Tibial artery (tissue), 4 donors: ENCODE data around the gene PRH2.

Experiments used
- DNase-seq, 2 donors: peaks; one replicate each; pipeline ENCODE4 v3.0.0-alpha.2; 2019
- H3K27ac ChIP-seq, 2 donors: fragments of 200-600 bp; sonication (generic) in 1 of 2; 1 replicate in 1 of 2; 2 replicates in 1 of 2; pipeline ENCODE4 v1.5.1; 2018 to 2019; ENCODE audit warnings: mild to moderate bottlenecking in 1 of 2
- H3K27me3 ChIP-seq, 2 donors: fragments of 200-600 bp; sonication (generic) in 1 of 2; one replicate each; pipeline versions ENCODE4 v1.5.1 to v1.6.0; 2016 to 2019
- H3K36me3 ChIP-seq, 3 donors: fragments of 200-600 bp; sonication (generic) in 2 of 3; one replicate each; pipeline ENCODE4 v1.5.1; 2016 to 2019; ENCODE audit warnings: mild to moderate bottlenecking in 2 of 3
- H3K4me1 ChIP-seq, 4 donors: fragments of 200-600 bp; sonication (generic) in 2 of 4; 1 replicate in 3 of 4; 2 replicates in 1 of 4; pipeline ENCODE4 v1.5.1; 2016 to 2019
- H3K4me3 ChIP-seq, 2 donors: fragments of 200-600 bp; sonication (generic) in 1 of 2; 1 replicate in 1 of 2; 2 replicates in 1 of 2; pipeline ENCODE4 v1.5.1; 2018 to 2019; ENCODE audit warnings: mild to moderate bottlenecking in 2 of 2
- H3K9me3 ChIP-seq, 3 donors: fragments of 200-600 bp; sonication (generic) in 1 of 3; one replicate each; pipeline ENCODE4 v1.5.1; 2016 to 2019
- CTCF ChIP-seq, 2 experiments: fragments of 200-600 bp in 1 of 2; fragments of 450-650 bp in 1 of 2; IDR thresholded peaks; one replicate each; pipeline ENCODE4 v1.5.1; 2017 to 2019; ENCODE audit warnings: antibody characterized with exemption in 2 of 2, mild to moderate bottlenecking in 1 of 2, moderate library complexity in 1 of 2
- intact Hi-C: fragments of 100-400 bp; cut with DNase I; formaldehyde crosslinking; loops from one replicate; pipeline ENCODE4 v1.15.0; 2023; ENCODE audit warnings: low total_unique reads

Gene PRH2

GRCh38 chr12:10900530-10900929 is 28.5 kb upstream of the PRH2 start:
- no peak overlapping the region for H3K27ac ChIP-seq
- intact Hi-C loops = no loop called here
- peaks cover 0 to 16% (median 4%) of the 10 kb centered on the region in 3 donors for H3K36me3 ChIP-seq
- no peaks in the 10 kb centered on the region for H3K4me1 ChIP-seq
- H3K9me3 ChIP-seq = peaks cover 0 to 32% (median 6%) of the 10 kb centered on the region in 3 donors
- H3K27me3 ChIP-seq = no peaks in the 10 kb centered on the region
- TF ChIP-seq CTCF (IDR thresholded peaks at IDR 0.05) = no peak
- H3K4me3 ChIP-seq = no peak overlapping the region
- DNase-seq = no peak

- Histone ChIP-seq H3K36me3 (peaks cover 0 to 20% (median 4%) of the 10 kb centered on the region in 3 donors), H3K27ac (no peak overlapping the region), H3K9me3 (peaks cover 0 to 36% (median 6%) of the 10 kb centered on the region in 3 donors), H3K27me3 (no peaks in the 10 kb centered on the region), H3K4me3 (no peak overlapping the region), H3K4me1 (no peaks in the 10 kb centered on the region)
- no peak for DNase-seq
- intact Hi-C loops = no loop called here
- TF ChIP-seq CTCF (IDR thresholded peaks at IDR 0.05) = no peak
Observed at GRCh38 chr12:10900972-10901371, 28.1 kb upstream of the PRH2 start.

GRCh38 chr12:10901427-10901826 is 27.6 kb upstream of the PRH2 start:
- H3K9me3 ChIP-seq = peaks cover 0 to 37% (median 6%) of the 10 kb centered on the region in 3 donors
- intact Hi-C loops = no loop called here
- peaks cover 0 to 21% (median 4%) of the 10 kb centered on the region in 3 donors for H3K36me3 ChIP-seq
- H3K27me3 ChIP-seq = no peaks in the 10 kb centered on the region
- TF ChIP-seq CTCF (IDR thresholded peaks at IDR 0.05) = no peak
- no peaks in the 10 kb centered on the region for H3K4me1 ChIP-seq
- no peak overlapping the region for H3K27ac ChIP-seq
- DNase-seq = no peak
- H3K4me3 ChIP-seq = no peak overlapping the region

- intact Hi-C loops = no loop called here
- Histone ChIP-seq H3K36me3 (peaks cover 0 to 21% (median 4%) of the 10 kb centered on the region in 3 donors), H3K4me1 (no peaks in the 10 kb centered on the region), H3K9me3 (peaks cover 0 to 37% (median 6%) of the 10 kb centered on the region in 3 donors), H3K4me3 (no peak overlapping the region), H3K27me3 (no peaks in the 10 kb centered on the region), H3K27ac (no peak overlapping the region)
- TF ChIP-seq CTCF (IDR thresholded peaks at IDR 0.05) = no peak
- no peak for DNase-seq
Observed at GRCh38 chr12:10904686-10905085, 24.4 kb upstream of the PRH2 start.

GRCh38 chr12:10909462-10909861 is 19.6 kb upstream of the PRH2 start, which contains the start of gene TAS2R13:
Gene TAS2R13, minus strand, starts transcription at chr12:10909562. Its CDS starts 264 bp downstream, at chr12:10909298.
- Histone ChIP-seq H3K36me3 (peaks cover 0 to 12% (median 0%) of the 10 kb centered on the region in 3 donors), H3K4me3 (no peak within 1 kb of the TSS), H3K9me3 (peaks cover 0 to 15% (median 0%) of the 10 kb centered on the region in 3 donors), H3K27ac (no peak within 1 kb of the TSS), H3K4me1 (no peaks in the 10 kb centered on the region), H3K27me3 (no peaks in the 10 kb centered on the region)
- intact Hi-C loops = no loop called here
- no peak for DNase-seq
- no peak for TF ChIP-seq CTCF (IDR thresholded peaks at IDR 0.05)

- intact Hi-C loops = no loop called here
- DNase-seq = no peak
- Histone ChIP-seq H3K4me1 (no peaks in the 10 kb centered on the region), H3K4me3 (no peak overlapping the region), H3K9me3 (peaks cover 0 to 6% (median 0%) of the 10 kb centered on the region in 3 donors), H3K27me3 (no peaks in the 10 kb centered on the region), H3K36me3 (peaks cover 0 to 6% (median 0%) of the 10 kb centered on the region in 3 donors), H3K27ac (no peak overlapping the region)
- TF ChIP-seq CTCF (IDR thresholded peaks at IDR 0.05) = no peak
Observed at GRCh38 chr12:10910380-10910779, 18.7 kb upstream of the PRH2 start.
